ENCODE data around the gene NOXA1.
"Not testable (repeated sequence)": the region's sequence is repeated elsewhere in the genome, so short reads cannot be mapped to it uniquely, and the experiment has no call there.

Gene NOXA1

DNA sequence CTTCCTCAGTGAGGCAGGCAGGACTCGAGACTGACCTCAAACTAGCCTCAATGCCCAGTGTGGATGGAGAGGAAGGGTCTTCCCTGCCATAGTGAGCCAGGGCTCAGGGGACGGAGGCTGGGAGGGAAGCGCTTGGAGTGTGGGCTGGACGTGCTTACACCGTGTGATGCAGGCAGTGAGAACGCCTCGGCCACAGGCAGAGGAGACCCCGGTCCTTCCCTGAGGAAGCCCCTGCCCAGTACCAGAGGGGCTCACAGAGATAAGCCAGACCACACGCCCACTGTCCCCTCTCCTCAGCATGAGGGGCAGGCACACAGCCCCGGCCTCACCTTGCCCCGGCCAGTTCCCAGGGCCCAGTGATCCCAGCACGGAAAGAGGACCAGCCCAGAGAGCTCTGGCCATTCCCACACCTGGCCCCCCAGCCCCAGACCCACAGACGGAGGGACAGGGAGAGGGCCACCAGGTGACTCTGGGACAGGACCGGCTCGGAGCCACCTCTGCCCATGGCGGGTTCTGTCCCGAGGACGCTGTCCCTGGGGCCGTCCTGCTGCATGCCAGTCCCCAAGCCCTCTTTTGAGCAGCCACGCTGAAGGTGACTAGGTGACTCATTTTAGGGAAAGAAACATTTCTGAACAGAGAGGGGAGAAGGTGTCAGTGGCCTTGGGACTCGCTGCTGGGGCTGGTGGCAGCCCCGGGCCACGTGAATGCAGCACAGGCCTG, 42.0 kb downstream of the NOXA1 start:
- no peak for DNase-seq (ENCODE audit: low spot score)

DNA sequence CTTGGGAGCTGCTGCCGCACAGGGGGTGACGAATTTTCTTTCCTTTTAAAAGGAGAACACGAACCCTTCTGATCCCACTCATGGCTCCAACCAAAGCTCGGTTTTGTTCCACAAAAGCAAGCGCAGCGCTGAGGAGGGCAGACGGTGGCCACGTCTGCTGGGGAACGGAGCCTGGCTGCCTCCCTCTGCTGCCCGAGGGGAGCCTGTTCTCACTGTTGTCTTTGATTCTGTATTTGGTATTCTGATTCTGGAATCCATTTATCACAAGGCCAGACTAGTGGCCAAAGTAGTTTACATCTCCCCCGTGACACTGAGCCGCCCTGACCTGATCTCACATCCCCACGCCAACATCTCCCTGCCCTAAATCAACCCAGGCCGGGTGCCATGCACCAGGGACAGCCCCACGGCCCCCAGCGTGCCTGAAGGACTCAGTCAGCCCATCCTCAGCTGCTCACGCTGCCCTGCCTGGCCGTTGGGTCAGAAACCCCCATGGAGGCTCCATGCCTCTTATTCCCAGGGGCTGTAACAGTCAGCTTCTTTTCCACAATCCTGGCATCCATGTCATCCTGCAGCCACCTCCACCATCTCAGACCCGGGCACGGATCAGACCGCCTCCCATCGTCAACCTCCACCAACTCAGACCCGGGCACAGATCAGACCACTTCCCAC, 42.7 kb downstream of the NOXA1 start:
- no peak for DNase-seq (ENCODE audit: low spot score)

DNA sequence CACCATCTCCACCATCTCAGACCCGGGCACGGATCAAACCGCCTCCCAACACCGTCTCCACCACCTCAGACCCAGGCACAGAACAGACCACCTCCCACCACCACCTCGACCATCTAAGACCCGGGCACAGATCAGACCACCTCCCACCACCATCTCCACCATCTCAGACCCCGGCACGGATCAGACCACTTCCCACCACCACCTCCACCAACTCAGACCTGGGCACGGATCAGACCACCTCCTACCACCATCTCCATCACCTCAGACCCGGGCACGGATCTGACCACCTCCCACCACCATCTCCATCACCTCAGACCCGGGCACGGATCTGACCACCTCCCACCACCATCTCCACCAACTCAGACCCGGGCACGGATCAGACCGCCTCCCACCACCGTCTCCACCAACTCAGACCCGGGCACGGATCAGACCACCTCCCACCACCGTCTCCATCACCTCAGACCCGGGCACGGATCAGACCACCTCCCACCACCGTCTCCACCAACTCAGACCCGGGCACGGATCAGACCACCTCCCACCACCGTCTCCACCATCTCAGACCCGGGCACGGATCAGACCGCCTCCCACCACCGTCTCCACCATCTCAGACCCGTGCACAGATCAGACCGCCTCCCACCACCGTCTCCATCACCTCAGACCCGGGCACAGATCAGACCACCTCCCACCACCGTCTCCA, 43.3 kb downstream of the NOXA1 start:
- not testable (repeated sequence) for DNase-seq (ENCODE audit: low spot score)

- DNase-seq (ENCODE audit: low spot score), result no peak
Observed at GRCh38 chr9:137467161-137467581, 44.0 kb downstream of the NOXA1 start.

DNA sequence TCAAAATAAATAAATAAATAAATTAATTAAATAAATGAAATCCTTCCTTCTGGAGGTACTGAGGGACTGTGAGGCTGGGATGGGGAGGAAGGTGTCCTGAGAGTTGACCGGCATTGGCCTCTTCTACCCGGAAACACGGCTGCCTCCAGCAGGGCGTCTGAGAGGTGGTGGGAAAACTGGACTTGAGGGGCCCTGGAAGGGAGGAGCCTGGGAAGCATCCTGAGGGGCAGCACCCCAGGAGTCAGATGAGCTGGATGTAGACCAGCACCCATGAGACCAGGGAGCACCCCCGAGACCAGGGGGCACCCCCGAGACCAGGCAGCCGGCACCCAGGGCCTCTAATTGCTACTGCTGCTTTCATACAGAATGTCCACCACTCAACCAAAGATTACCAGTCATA, 44.7 kb downstream of the NOXA1 start:
- no peak for DNase-seq (ENCODE audit: low spot score)

- DNase-seq (ENCODE audit: low spot score), result no peak
Observed at GRCh38 chr9:137470785-137471184, 47.6 kb downstream of the NOXA1 start.

DNA sequence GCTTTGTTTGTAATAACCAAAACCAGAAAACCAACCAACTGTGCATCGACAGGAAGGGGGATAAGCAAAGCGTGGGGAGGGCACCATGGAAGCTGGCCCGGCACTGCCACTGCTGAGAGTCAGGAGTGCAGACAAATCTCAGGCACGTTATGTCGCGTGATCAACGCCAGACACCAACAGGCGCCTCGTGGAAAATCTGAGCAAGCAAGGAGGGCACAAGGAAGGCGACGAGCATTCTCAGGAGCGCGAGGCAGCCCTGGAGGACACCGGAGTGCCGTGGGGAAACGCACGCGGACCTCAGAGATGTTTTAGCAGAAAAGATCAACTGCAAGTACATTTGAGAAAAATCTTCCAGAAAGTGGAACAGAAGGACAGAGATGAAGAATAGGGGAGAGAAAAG, 51.1 kb downstream of the NOXA1 start:
- no peak for DNase-seq (ENCODE audit: low spot score)

DNA sequence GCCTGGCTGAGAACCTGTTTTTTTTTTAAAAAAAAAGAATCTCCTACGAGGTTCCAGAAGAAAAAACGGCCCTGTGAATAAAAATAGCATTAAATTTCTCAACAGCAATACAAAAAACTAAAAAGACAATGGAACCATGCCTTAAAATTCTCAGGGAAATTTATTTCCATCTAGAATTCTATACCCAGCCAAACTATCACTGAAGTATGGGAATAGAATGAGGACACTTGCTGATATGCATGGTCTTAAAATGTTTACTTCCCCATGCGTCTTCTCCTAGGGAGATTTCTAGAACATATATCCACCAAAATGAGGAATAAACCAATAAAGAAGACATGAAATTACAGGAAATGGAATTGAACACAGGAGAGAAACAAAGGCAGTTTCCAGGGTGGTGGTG, 52.5 kb downstream of the NOXA1 start:
- no peak for DNase-seq (ENCODE audit: low spot score)

DNA sequence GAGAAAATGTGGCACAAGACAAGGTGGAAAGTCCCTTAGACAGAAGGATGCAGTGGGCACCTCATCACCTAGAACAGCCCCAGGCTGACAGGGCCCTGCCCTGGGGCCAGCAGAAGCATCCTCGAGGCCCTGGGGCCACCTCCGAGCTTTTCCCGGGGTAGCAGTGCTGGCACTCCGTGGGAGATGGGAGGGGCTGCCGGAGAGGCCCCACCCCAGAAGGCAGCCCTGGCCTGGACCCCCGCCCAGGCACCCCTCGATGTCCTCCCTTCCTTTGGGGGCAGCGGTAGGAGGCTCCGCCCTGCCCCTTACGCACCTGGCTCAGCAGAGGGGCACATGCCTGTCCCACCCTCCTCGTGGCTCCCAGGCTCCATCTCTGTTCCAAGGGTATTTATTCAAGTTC, 53.7 kb downstream of the NOXA1 start:
- no peak for DNase-seq (ENCODE audit: low spot score)

DNA sequence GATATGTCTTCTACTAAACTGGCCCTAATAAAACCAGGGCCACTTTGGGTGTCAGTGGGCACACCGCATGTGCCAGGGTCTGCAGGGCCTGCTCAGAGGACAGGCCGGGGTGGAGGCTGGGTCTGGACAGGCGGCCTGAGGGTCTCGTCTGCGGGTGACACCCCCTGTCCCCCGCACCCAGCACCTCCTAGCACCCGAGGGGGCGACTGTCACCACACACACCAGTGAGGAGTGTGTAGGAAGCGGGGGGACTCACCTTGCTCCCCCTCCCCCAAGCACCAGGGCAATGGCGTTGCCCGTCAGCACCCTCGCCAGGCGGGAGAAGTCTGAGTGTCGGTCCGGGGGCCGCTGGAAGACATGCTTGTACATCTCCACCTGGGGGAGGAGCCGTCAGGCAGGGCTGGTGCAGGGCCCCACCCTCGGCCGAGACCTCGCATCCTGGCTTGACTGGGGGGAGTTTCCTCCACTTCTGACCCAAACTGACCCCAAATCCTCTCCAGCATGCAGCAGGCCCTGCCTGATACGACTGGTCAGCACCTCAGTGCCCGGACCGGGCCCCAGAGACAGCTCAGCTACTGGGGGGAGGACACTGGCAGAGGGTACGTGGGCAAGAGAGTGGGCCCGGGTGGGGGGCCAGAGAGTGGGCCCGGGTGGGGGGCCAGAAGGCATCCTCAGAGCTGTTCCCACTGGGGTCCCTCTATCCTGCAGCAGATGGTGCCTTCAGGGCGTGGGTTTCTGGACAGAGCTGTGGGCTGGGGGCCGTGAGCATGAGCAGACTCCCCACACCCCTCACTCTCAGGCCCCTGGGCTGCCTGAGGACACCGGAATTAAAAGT, 54.8 kb downstream of the NOXA1 start:
- DNase-seq (ENCODE audit: low spot score), result no peak

DNA sequence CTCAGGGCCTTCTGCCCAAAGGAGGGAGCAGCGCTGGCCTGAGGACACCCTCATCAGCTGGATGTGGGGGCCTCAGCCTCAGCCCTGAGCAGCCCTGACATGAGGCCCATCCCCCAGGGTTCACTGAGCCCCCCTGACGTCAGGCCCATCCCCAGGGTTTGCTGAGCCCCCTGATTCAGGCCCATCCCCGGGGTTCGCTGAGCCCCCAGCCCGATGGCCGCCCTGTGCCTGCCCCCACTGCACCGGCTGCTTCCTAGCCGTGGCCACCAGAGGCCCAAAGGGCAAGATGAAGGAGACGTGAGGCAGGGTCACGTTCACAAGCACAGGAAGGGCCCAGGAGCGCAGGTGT, 55.4 kb downstream of the NOXA1 start:
- DNase-seq (ENCODE audit: low spot score), result no peak

DNA sequence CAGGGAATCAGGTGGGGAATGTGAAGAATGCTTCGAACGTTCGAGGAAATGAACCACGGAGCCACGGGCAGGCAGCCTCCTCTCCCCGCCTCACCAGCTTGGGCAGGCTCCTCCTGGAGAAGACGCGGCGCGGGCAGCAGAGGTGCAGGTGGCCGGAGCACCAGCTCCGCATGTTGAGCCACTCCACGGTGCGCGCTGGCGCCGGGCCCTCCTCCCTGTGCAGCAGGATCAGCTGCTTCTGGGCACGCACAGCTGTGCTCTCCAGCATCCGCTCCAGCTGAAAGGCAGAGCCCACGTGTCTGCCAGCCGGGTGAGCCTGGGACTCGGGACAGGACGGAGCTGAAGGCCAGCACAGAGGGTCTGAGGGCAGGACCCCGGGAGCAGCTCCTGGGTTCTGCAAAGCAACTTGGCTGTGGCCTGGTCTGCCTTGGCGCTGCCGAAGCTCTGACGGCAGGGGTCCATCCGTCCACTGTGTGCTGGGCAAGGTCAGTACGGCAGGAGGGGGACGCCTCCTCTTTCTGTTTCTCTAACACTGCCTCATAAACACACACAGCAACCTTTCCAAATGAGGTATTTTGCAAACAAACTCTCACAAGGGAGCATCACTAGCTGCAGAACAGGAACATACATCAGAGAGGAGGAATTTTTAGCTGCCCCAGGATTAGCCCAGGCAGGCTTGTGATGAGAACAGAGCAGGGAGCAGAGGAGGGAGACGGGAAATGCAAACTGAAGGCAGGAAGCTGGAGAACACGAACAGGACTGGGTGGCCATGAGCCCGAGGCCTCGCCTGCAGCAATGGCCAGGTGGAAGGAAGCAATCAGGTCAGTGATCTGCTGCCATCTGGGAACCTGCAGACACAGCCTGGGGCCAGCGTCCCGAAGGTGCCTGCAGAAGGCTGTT, 56.0 kb downstream of the NOXA1 start:
- no peak for DNase-seq (ENCODE audit: low spot score)

- no peak for DNase-seq (ENCODE audit: low spot score)
Observed at GRCh38 chr9:137479892-137480685, 56.9 kb downstream of the NOXA1 start.

DNA sequence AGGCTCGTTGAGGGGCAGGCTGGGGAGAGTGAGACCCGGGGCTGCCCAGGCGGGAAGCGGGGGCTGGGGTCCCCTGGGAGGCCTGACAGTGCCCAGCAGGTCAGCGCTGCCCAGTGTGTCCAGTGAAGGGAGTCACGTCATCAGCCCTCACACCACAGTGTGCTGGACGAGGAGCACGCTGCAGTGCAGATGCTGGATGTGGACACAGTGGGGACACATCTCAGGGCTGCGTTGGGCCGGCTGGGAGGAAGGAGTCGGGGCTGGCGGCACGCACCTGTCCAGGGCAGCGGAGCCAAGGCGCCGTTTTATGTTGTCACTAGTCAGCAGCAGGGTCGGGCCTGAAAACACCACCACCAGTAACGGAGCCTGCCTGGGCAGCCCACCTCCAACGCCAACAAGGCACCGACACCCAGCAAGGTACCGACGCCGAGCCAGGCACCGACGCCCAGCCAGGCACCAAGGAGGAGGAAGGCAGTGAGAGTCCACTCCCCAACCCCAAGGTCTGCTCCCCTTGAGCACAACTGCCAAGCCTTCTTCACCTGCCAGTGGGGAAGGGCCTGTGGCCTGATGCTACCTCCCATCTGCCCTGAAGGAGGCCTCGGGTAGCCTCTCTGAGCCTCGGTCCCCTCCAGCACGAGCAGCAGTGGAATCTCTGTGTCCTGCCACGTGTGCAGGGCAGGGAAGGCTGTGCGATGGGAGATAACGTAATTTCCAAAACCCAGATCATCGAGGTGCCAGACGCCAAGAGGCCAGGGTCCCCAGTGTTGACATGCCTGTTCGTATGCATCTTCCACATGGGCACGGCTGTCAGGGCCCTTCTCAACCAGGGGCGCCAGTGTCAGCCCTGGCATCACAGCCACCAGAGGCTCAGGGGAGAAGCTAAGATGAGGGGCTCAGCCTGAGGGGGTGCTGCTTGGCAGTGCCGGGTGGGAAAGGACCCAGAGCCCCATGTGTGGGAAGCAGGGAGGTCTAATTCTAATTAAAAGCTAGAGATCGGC, 57.8 kb downstream of the NOXA1 start:
- DNase-seq (ENCODE audit: low spot score), result no peak

GRCh38 chr9:137482094-137482781, 59.0 kb downstream of the NOXA1 start:
- no peak for DNase-seq (ENCODE audit: low spot score)

Data from activated CD4-positive, alpha-beta T cell treated with anti-CD3 and anti-CD28 coated beads, Interleukin-2, Interleukin-4, amounts not matched to agents 100 ng/mL and 50 ng/mL, durations not matched to agents 16 hours and 8 hours (primary cell).